Pulmonary artery endothelial cell (primary cell): Measurements from ENCODE around the gene SETBP1. TPM values are rescaled to one million over a fixed set of nuclear protein-coding genes. Genes with fewer than 3 reads are reported as not detected.

Experiments used
- DNase-seq: peaks from one replicate; pipeline ENCODE4 v3.0.0-alpha.2; 2011; ENCODE audit warnings: low read depth, low spot score
- total RNA-seq: library from RNA; depleted of rRNA; stranded (reverse); fragments of >200 nt; gene quantifications from 2 replicates; pipeline ENCODE4 v1.2.3, GENCODE V29; 2014

SETBP1 gene
- 3.7 and 4.0 TPM in 2 replicates for total RNA-seq

- no peak for DNase-seq
Measured at GRCh38 chr18:44680273-44681075, at the start of gene SETBP1. TSS of gene SETBP1 (plus strand) at chr18:44680888. CDS start at chr18:44701347, 20,459 bp downstream.

- DNase-seq: no peak
Measured at GRCh38 chr18:44632469-44633145, 48.1 kb upstream of the SETBP1 start.

- no peak for DNase-seq
Measured at GRCh38 chr18:44635546-44635945, 45.1 kb upstream of the SETBP1 start.

- DNase-seq: no peak
Measured at GRCh38 chr18:44636241-44636640, 44.4 kb upstream of the SETBP1 start.

- DNase-seq: no peak
Measured at GRCh38 chr18:44637210-44638033, 43.3 kb upstream of the SETBP1 start.

- DNase-seq: no peak
Measured at GRCh38 chr18:44638034-44638540, 42.6 kb upstream of the SETBP1 start.

- DNase-seq: no peak
Measured at GRCh38 chr18:44638811-44639210, 41.9 kb upstream of the SETBP1 start.

- no peak for DNase-seq
Measured at GRCh38 chr18:44643004-44643403, 37.7 kb upstream of the SETBP1 start.

GRCh38 chr18:44651478-44651877 lies 29.2 kb upstream of the SETBP1 start:
- DNase-seq: no peak

GRCh38 chr18:44651918-44652572 lies 28.6 kb upstream of the SETBP1 start:
- DNase-seq: no peak

GRCh38 chr18:44652722-44653121 lies 28.0 kb upstream of the SETBP1 start:
- no peak for DNase-seq

- peak; percentile 77 for DNase-seq
Measured at GRCh38 chr18:44654573-44654972, 26.1 kb upstream of the SETBP1 start.

- DNase-seq: no peak
Measured at GRCh38 chr18:44655435-44655834, 25.3 kb upstream of the SETBP1 start.

GRCh38 chr18:44659771-44660170 lies 20.9 kb upstream of the SETBP1 start:
- DNase-seq: no peak

- no peak for DNase-seq
Measured at GRCh38 chr18:44668270-44668975, 12.3 kb upstream of the SETBP1 start.

GRCh38 chr18:44671914-44672313 lies 8.8 kb upstream of the SETBP1 start:
- no peak for DNase-seq

- DNase-seq: no peak
Measured at GRCh38 chr18:44672506-44672905, 8.2 kb upstream of the SETBP1 start.

GRCh38 chr18:44673256-44673880 lies 7.3 kb upstream of the SETBP1 start:
- DNase-seq: no peak

GRCh38 chr18:44677933-44678332 lies 2.8 kb upstream of the SETBP1 start:
- DNase-seq: no peak

GRCh38 chr18:44678725-44679055 lies 2.0 kb upstream of the SETBP1 start:
- no peak for DNase-seq
